ENCODE measurements around the gene NDUFV1.

DNA sequence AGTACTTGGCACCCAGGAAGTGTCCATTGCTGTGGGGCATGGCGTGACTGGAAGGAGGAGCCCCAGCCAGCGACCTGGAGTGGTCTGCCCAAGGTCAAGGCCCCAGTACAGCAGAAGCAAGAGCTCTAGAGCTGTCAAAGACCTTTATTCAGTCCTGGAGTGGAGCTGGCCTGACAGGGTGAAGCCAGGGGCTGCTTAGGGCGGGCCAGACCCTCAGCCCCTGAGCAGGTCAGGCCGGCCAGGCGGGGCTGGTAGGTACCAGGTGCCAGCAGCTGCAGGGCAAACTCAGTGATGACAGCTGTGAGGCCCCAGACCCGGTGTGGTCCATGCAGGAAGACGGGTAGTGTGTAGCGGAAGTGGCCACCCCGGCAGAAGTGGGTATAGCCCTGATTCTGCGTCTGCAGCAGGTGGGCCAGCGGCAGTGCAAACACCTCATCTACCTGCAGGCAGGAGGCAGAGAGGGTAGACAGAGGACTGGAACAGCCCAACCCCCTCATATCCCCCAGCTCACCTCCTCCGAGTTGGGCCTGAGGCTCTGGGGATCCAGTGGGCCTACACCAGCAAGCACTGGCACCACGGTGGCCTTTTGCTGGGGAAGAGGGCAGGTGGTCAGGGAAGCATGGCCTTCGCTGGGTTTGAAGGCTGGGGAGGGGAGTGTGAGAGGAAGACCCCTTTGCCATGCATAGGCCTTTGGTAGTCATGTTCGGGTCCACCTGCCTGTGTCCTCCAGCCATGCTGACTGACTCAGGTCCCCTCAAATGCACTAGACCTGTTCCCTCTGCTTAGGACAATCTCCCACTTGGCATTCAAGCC lies 21.3 kb downstream of the NDUFV1 start:
- no peak for TF ChIP-seq MEF2D (tag; conservative IDR thresholded peaks at IDR 0.05; ENCODE audit: low read depth)
- no peak for TF ChIP-seq MYC (IDR thresholded peaks at IDR 0.05; ENCODE audit: low read depth, low read length)
- no peak for TF ChIP-seq MYC (CRISPR knock-in tag; IDR thresholded peaks at IDR 0.05; ENCODE audit: borderline replicate concordance, low read depth)
- no peak for TF ChIP-seq CBX8 (IDR thresholded peaks at IDR 0.05; ENCODE audit: borderline replicate concordance, extremely low read depth, low read depth, low read length, poor library complexity, severe bottlenecking)
- TF ChIP-seq ATF1 (CRISPR knock-in tag; IDR thresholded peaks at IDR 0.05) = no peak
- no peak for TF ChIP-seq ATF1 (tag; IDR thresholded peaks at IDR 0.05)
- no peak for TF ChIP-seq CHD4 (IDR thresholded peaks at IDR 0.05; ENCODE audit: insufficient read depth, insufficient replicate concordance, low read depth, low read length, poor library complexity, severe bottlenecking)
- TF ChIP-seq, protein P1, sequence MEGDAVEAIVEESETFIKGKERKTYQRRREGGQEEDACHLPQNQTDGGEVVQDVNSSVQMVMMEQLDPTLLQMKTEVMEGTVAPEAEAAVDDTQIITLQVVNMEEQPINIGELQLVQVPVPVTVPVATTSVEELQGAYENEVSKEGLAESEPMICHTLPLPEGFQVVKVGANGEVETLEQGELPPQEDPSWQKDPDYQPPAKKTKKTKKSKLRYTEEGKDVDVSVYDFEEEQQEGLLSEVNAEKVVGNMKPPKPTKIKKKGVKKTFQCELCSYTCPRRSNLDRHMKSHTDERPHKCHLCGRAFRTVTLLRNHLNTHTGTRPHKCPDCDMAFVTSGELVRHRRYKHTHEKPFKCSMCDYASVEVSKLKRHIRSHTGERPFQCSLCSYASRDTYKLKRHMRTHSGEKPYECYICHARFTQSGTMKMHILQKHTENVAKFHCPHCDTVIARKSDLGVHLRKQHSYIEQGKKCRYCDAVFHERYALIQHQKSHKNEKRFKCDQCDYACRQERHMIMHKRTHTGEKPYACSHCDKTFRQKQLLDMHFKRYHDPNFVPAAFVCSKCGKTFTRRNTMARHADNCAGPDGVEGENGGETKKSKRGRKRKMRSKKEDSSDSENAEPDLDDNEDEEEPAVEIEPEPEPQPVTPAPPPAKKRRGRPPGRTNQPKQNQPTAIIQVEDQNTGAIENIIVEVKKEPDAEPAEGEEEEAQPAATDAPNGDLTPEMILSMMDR (IDR thresholded peaks at IDR 0.05 in 2 of 3, conservative IDR thresholded peaks at IDR 0.05 in 1 of 3; ENCODE audit: insufficient read depth in 2 of 3, low read depth in 1 of 3, low read length in 3 of 3) = no peak
- no peak for TF ChIP-seq ZNF3 (CRISPR knock-in tag; IDR thresholded peaks at IDR 0.05)
- TF ChIP-seq HMG20A (CRISPR knock-in tag; conservative IDR thresholded peaks at IDR 0.05) = no peak
- TF ChIP-seq SREBF2 (CRISPR knock-in tag; IDR thresholded peaks at IDR 0.05) = no peak
- TF ChIP-seq, protein P2, sequence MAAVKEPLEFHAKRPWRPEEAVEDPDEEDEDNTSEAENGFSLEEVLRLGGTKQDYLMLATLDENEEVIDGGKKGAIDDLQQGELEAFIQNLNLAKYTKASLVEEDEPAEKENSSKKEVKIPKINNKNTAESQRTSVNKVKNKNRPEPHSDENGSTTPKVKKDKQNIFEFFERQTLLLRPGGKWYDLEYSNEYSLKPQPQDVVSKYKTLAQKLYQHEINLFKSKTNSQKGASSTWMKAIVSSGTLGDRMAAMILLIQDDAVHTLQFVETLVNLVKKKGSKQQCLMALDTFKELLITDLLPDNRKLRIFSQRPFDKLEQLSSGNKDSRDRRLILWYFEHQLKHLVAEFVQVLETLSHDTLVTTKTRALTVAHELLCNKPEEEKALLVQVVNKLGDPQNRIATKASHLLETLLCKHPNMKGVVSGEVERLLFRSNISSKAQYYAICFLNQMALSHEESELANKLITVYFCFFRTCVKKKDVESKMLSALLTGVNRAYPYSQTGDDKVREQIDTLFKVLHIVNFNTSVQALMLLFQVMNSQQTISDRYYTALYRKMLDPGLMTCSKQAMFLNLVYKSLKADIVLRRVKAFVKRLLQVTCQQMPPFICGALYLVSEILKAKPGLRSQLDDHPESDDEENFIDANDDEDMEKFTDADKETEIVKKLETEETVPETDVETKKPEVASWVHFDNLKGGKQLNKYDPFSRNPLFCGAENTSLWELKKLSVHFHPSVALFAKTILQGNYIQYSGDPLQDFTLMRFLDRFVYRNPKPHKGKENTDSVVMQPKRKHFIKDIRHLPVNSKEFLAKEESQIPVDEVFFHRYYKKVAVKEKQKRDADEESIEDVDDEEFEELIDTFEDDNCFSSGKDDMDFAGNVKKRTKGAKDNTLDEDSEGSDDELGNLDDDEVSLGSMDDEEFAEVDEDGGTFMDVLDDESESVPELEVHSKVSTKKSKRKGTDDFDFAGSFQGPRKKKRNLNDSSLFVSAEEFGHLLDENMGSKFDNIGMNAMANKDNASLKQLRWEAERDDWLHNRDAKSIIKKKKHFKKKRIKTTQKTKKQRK (IDR thresholded peaks at IDR 0.05; ENCODE audit: borderline replicate concordance, low read depth, low read length) = no peak
- TF ChIP-seq, protein P3, sequence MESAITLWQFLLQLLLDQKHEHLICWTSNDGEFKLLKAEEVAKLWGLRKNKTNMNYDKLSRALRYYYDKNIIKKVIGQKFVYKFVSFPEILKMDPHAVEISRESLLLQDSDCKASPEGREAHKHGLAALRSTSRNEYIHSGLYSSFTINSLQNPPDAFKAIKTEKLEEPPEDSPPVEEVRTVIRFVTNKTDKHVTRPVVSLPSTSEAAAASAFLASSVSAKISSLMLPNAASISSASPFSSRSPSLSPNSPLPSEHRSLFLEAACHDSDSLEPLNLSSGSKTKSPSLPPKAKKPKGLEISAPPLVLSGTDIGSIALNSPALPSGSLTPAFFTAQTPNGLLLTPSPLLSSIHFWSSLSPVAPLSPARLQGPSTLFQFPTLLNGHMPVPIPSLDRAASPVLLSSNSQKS (CRISPR knock-in tag; IDR thresholded peaks at IDR 0.05) = no peak
- TF ChIP-seq, protein P4, sequence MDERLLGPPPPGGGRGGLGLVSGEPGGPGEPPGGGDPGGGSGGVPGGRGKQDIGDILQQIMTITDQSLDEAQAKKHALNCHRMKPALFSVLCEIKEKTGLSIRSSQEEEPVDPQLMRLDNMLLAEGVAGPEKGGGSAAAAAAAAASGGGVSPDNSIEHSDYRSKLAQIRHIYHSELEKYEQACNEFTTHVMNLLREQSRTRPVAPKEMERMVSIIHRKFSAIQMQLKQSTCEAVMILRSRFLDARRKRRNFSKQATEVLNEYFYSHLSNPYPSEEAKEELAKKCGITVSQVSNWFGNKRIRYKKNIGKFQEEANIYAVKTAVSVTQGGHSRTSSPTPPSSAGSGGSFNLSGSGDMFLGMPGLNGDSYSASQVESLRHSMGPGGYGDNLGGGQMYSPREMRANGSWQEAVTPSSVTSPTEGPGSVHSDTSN (CRISPR knock-in tag; IDR thresholded peaks at IDR 0.05; ENCODE audit: low read depth) = no peak
- TF ChIP-seq, protein P4 (tag; conservative IDR thresholded peaks at IDR 0.05; ENCODE audit: low read depth) = no peak
- no peak for TF ChIP-seq TAF1 (IDR thresholded peaks at IDR 0.05; ENCODE audit: control insufficient read depth, extremely low read depth, insufficient read depth, low read length, severe bottlenecking)
- TF ChIP-seq, protein P5, sequence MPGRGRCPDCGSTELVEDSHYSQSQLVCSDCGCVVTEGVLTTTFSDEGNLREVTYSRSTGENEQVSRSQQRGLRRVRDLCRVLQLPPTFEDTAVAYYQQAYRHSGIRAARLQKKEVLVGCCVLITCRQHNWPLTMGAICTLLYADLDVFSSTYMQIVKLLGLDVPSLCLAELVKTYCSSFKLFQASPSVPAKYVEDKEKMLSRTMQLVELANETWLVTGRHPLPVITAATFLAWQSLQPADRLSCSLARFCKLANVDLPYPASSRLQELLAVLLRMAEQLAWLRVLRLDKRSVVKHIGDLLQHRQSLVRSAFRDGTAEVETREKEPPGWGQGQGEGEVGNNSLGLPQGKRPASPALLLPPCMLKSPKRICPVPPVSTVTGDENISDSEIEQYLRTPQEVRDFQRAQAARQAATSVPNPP (IDR thresholded peaks at IDR 0.05; ENCODE audit: borderline replicate concordance, insufficient read depth, insufficient read length) = no peak
